Transverse colon (tissue), 4 donors: Measurements from ENCODE around the gene SLA2.

Experiments
- CTCF ChIP-seq, 5 experiments: fragments of 200-600 bp in 3 of 5; fragments of 450-650 bp in 2 of 5; sonication (generic) in 3 of 5; IDR thresholded peaks; 1 replicate in 2 of 5; 2 replicates in 3 of 5; pipeline ENCODE4 v1.5.1; 2016 to 2017; ENCODE audit warnings: antibody characterized with exemption in 5 of 5, inconsistent platforms in 3 of 5, mild to moderate bottlenecking in 2 of 5, moderate library complexity in 1 of 5
- POLR2A ChIP-seq: fragments of 450-650 bp; IDR thresholded peaks from one replicate; pipeline ENCODE4 v1.6.1; 2016; ENCODE audit warnings: antibody characterized with exemption, mild to moderate bottlenecking, moderate library complexity
- POLR2AphosphoS5 ChIP-seq, 3 donors: sonication (generic); formaldehyde crosslinking; IDR thresholded peaks; one replicate each; pipeline ENCODE4 v1.6.1; 2016; ENCODE audit warnings: antibody characterized with exemption in 3 of 3

- no peak for TF ChIP-seq CTCF (IDR thresholded peaks at IDR 0.05)
- TF ChIP-seq POLR2A = no peak
- no peak for TF ChIP-seq POLR2AphosphoS5 (IDR thresholded peaks at IDR 0.05)
Observed at GRCh38 chr20:36677422-36677771, 31.4 kb upstream of the SLA2 start.
